ENCODE data around the gene ERVMER34-1. TPM values are rescaled to one million over a fixed set of nuclear protein-coding genes. Genes with fewer than 3 reads are reported as not detected.

The ERVMER34-1 gene
- total RNA-seq, result not detected
- polyA plus RNA-seq, result under 1 TPM in 1 of 4 donors, not detected in 3; 0.09 TPM

DNA sequence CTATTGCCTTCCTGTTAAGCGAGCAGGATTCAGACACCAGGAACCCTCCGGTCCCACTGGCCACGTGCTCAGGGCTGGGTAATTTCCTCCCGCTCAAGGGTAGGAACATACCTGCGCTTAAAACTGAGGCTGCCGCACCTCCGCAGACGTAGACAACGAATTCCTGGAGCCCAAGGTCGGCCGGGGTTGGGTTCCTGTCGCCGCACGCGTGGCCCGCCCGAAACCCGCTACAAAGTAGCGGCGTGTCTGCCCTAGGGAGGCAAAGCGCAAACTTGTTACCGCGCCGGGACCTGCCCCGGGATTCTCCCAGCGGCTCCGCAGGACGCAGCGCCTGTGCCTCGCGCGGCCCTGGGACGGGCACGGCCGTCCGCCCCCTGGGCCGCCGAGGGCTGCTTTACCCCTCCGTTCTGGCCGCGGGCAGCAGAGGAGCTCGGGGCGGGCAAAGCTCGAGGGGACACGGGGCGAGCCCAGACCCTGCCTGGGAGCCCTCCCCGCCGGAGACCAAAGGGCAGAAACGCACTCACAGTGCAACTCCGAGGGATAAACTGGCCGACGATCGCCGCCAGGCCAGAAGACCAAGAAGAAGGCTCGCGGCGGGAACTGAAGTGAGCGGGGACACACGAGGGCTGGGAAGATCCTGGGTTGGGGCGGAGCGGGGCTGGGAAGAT is at the start of gene ERVMER34-1:
ERVMER34-1 (minus strand) TSS at position 607 of the 668 bp plus-strand sequence. CDS start 5,905 bp downstream, outside the sequence.
- Histone ChIP-seq H3K27me3 (ENCODE audit: control insufficient read depth, insufficient read depth, low read length) (peaks cover 13% of the 10 kb centered on the region), H3K4me1 (ENCODE audit: control insufficient read depth, insufficient read depth, low read length, poor library complexity, severe bottlenecking) (peaks cover 10% of the 10 kb centered on the region), H3K4me3 (ENCODE audit: low read depth, low read length) (no peak within 1 kb of the TSS), H3K9me3 (ENCODE audit: control insufficient read depth in 2 of 2, low read length in 2 of 2) (no peaks in the 10 kb centered on the region), H3K27ac (ENCODE audit: insufficient read depth, low read length, poor library complexity, severe bottlenecking) (no peak within 1 kb of the TSS), H3K36me3 (ENCODE audit: control insufficient read depth, insufficient read depth, low read length) (no peaks in the 10 kb centered on the region)
- peak within 1 kb of the TSS; percentile 1 to 76 (median 48) for H3K4me3 Mint-ChIP-seq
- peaks cover 49% of the 10 kb centered on the region for H3K27me3 Mint-ChIP-seq
- peaks cover 0 to 4% (median 0%) of the 10 kb centered on the region in 7 donors for H3K9me3 Mint-ChIP-seq
- H3K36me3 Mint-ChIP-seq, result no peaks in the 10 kb centered on the region
- no peak within 1 kb of the TSS for H3K27ac Mint-ChIP-seq
- H3K4me1 Mint-ChIP-seq, result peaks cover 0 to 10% (median 3%) of the 10 kb centered on the region in 4 donors
- ATAC-seq (ENCODE audit: low read depth in 2 of 2) (peak in 1 of 2 donors; percentile 12), DNase-seq (peak in 1 of 3 donors; percentile 2)

DNA sequence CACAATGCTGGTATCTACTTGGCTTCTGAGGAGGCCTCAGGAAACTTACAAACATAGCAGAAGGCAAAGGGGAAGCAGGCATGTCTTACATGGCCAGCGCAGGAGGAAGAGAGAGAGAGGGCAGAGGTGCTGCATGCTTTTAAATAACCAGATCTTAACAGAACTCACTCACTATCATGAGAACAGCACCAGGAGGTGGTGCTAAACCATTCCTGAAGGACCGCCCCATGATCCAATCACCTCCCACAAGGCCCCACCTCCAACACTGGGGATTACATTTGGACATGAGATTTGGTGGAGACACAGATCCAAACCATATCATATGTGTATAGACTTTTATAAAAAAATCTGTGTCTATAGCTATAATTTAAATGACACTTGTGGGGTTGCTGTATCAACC is 48.6 kb upstream of the ERVMER34-1 start:
- no peaks in the 10 kb centered on the region for H3K36me3 Mint-ChIP-seq
- Histone ChIP-seq H3K36me3 (ENCODE audit: control insufficient read depth, insufficient read depth, low read length) (no peaks in the 10 kb centered on the region), H3K4me1 (ENCODE audit: control insufficient read depth, insufficient read depth, low read length, poor library complexity, severe bottlenecking) (no peaks in the 10 kb centered on the region), H3K27me3 (ENCODE audit: control insufficient read depth, insufficient read depth, low read length) (peaks cover 7% of the 10 kb centered on the region), H3K4me3 (ENCODE audit: low read depth, low read length) (no peak overlapping the region), H3K27ac (ENCODE audit: insufficient read depth, low read length, poor library complexity, severe bottlenecking) (no peak overlapping the region), H3K9me3 (ENCODE audit: control insufficient read depth in 2 of 2, low read length in 2 of 2) (no peaks in the 10 kb centered on the region)
- DNase-seq (no peak), ATAC-seq (ENCODE audit: low read depth in 2 of 2) (no peak)
- no peaks in the 10 kb centered on the region for H3K4me1 Mint-ChIP-seq
- H3K27ac Mint-ChIP-seq, result peak overlapping the region in 1 of 3 donors; percentile 70
- peaks cover 4% of the 10 kb centered on the region for H3K27me3 Mint-ChIP-seq
- H3K9me3 Mint-ChIP-seq, result peaks cover 0 to 7% (median under 1%) of the 10 kb centered on the region in 7 donors
- no peak overlapping the region for H3K4me3 Mint-ChIP-seq

DNA sequence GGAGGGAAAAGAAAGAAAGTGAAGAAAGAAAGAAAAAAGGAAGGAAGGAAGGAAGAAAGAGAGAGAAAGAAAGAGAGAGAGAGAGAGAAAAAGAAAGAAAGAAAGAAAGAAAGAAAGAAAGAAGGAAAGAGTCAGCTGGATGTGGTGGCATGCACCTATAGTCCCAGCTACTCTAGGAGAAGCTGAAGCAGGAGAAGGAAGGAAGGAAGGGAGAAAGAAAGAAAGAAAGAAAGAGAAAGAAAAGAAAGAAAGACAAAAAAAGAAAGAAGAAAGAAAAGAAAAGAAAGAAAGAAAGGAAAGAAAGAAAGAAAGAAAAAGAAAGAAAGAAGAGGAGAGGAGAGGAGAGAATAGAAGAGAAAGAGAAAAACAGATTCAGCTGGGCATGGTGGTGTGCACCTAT is 44.3 kb upstream of the ERVMER34-1 start:
- Mint-ChIP-seq H3K27me3 (no peaks in the 10 kb centered on the region), H3K4me3 (no peak overlapping the region), H3K9me3 (peaks cover 0 to 3% (median 0%) of the 10 kb centered on the region in 7 donors), H3K36me3 (no peaks in the 10 kb centered on the region), H3K27ac (no peak overlapping the region), H3K4me1 (no peaks in the 10 kb centered on the region)
- ATAC-seq (ENCODE audit: low read depth in 2 of 2) (no peak), DNase-seq (no peak)
- H3K9me3 ChIP-seq (ENCODE audit: control insufficient read depth in 2 of 2, low read length in 2 of 2), result no peaks in the 10 kb centered on the region
- H3K4me1 ChIP-seq (ENCODE audit: control insufficient read depth, insufficient read depth, low read length, poor library complexity, severe bottlenecking), result no peaks in the 10 kb centered on the region
- peaks cover 6% of the 10 kb centered on the region for H3K27me3 ChIP-seq (ENCODE audit: control insufficient read depth, insufficient read depth, low read length)
- H3K36me3 ChIP-seq (ENCODE audit: control insufficient read depth, insufficient read depth, low read length), result no peaks in the 10 kb centered on the region
- no peak overlapping the region for H3K27ac ChIP-seq (ENCODE audit: insufficient read depth, low read length, poor library complexity, severe bottlenecking)
- H3K4me3 ChIP-seq (ENCODE audit: low read depth, low read length), result no peak overlapping the region

- Mint-ChIP-seq H3K36me3 (no peaks in the 10 kb centered on the region), H3K4me3 (no peak overlapping the region), H3K27me3 (no peaks in the 10 kb centered on the region), H3K27ac (no peak overlapping the region), H3K9me3 (peaks cover 0 to 4% (median 0%) of the 10 kb centered on the region in 7 donors), H3K4me1 (no peaks in the 10 kb centered on the region)
- no peak for DNase-seq
- Histone ChIP-seq H3K36me3 (ENCODE audit: control insufficient read depth, insufficient read depth, low read length) (no peaks in the 10 kb centered on the region), H3K27me3 (ENCODE audit: control insufficient read depth, insufficient read depth, low read length) (no peaks in the 10 kb centered on the region), H3K4me3 (ENCODE audit: low read depth, low read length) (no peak overlapping the region), H3K27ac (ENCODE audit: insufficient read depth, low read length, poor library complexity, severe bottlenecking) (no peak overlapping the region), H3K4me1 (ENCODE audit: control insufficient read depth, insufficient read depth, low read length, poor library complexity, severe bottlenecking) (no peaks in the 10 kb centered on the region), H3K9me3 (ENCODE audit: control insufficient read depth in 2 of 2, low read length in 2 of 2) (no peaks in the 10 kb centered on the region)
- ATAC-seq (ENCODE audit: low read depth in 2 of 2), result no peak
Observed at GRCh38 chr4:52791936-52792335, 40.7 kb upstream of the ERVMER34-1 start.

- no peak overlapping the region for H3K27ac Mint-ChIP-seq
- H3K36me3 Mint-ChIP-seq, result no peaks in the 10 kb centered on the region
- Histone ChIP-seq H3K36me3 (ENCODE audit: control insufficient read depth, insufficient read depth, low read length) (no peaks in the 10 kb centered on the region), H3K27me3 (ENCODE audit: control insufficient read depth, insufficient read depth, low read length) (no peaks in the 10 kb centered on the region), H3K9me3 (ENCODE audit: control insufficient read depth in 2 of 2, low read length in 2 of 2) (no peaks in the 10 kb centered on the region), H3K4me3 (ENCODE audit: low read depth, low read length) (no peak overlapping the region), H3K4me1 (ENCODE audit: control insufficient read depth, insufficient read depth, low read length, poor library complexity, severe bottlenecking) (no peaks in the 10 kb centered on the region), H3K27ac (ENCODE audit: insufficient read depth, low read length, poor library complexity, severe bottlenecking) (no peak overlapping the region)
- no peak for DNase-seq
- peaks cover 0 to 4% (median 0%) of the 10 kb centered on the region in 7 donors for H3K9me3 Mint-ChIP-seq
- no peaks in the 10 kb centered on the region for H3K4me1 Mint-ChIP-seq
- no peaks in the 10 kb centered on the region for H3K27me3 Mint-ChIP-seq
- no peak for ATAC-seq (ENCODE audit: low read depth in 2 of 2)
- H3K4me3 Mint-ChIP-seq, result no peak overlapping the region
Observed at GRCh38 chr4:52789774-52790173, 38.5 kb upstream of the ERVMER34-1 start.

DNA sequence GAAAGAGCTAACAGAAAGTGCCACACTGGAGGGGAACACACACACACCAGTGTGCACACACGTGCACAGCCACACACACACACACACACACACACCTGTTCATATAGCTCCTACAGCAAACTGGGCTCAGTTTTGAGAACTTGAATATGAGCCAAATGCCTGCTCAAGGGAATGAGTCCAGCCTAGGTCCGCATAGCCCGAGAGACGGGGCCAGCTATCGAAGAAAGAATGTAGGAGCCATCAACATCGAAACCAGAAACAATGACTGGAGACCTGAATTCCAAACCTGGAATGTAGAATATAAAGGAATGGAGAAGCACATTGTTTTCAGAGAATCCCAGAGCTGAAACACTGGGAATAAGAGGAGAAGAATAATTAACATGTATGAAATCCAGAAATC is 37.6 kb upstream of the ERVMER34-1 start:
- no peak overlapping the region for H3K27ac Mint-ChIP-seq
- no peak overlapping the region for H3K4me3 Mint-ChIP-seq
- no peak for DNase-seq
- Histone ChIP-seq H3K27me3 (ENCODE audit: control insufficient read depth, insufficient read depth, low read length) (no peaks in the 10 kb centered on the region), H3K4me1 (ENCODE audit: control insufficient read depth, insufficient read depth, low read length, poor library complexity, severe bottlenecking) (no peaks in the 10 kb centered on the region), H3K9me3 (ENCODE audit: control insufficient read depth in 2 of 2, low read length in 2 of 2) (no peaks in the 10 kb centered on the region), H3K36me3 (ENCODE audit: control insufficient read depth, insufficient read depth, low read length) (no peaks in the 10 kb centered on the region), H3K4me3 (ENCODE audit: low read depth, low read length) (no peak overlapping the region), H3K27ac (ENCODE audit: insufficient read depth, low read length, poor library complexity, severe bottlenecking) (no peak overlapping the region)
- no peak for ATAC-seq (ENCODE audit: low read depth in 2 of 2)
- H3K4me1 Mint-ChIP-seq, result no peaks in the 10 kb centered on the region
- peaks cover 0 to 4% (median 0%) of the 10 kb centered on the region in 7 donors for H3K9me3 Mint-ChIP-seq
- no peaks in the 10 kb centered on the region for H3K36me3 Mint-ChIP-seq
- H3K27me3 Mint-ChIP-seq, result no peaks in the 10 kb centered on the region

DNA sequence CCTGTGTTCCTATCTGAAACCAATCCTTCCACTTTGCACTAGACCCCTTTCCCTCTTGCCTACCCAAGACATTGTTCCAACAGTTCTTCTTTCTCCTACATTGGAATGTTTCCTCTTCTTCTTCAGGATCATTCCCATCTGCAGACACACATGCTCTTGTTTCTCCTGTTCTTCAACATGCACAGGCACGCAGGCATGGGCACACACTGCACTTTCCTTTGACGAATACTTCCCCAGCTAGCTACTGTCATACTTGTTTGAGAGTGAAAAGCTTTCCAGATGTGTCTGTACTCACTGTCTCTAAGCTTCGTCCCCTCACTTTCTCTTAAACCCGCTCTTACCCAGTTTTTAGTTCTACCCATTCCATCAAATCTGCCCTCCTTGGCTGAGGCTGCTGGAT is 31.8 kb upstream of the ERVMER34-1 start:
- Histone ChIP-seq H3K4me1 (ENCODE audit: control insufficient read depth, insufficient read depth, low read length, poor library complexity, severe bottlenecking) (no peaks in the 10 kb centered on the region), H3K4me3 (ENCODE audit: low read depth, low read length) (no peak overlapping the region), H3K36me3 (ENCODE audit: control insufficient read depth, insufficient read depth, low read length) (no peaks in the 10 kb centered on the region), H3K27ac (ENCODE audit: insufficient read depth, low read length, poor library complexity, severe bottlenecking) (no peak overlapping the region), H3K9me3 (ENCODE audit: control insufficient read depth in 2 of 2, low read length in 2 of 2) (no peaks in the 10 kb centered on the region), H3K27me3 (ENCODE audit: control insufficient read depth, insufficient read depth, low read length) (no peaks in the 10 kb centered on the region)
- H3K9me3 Mint-ChIP-seq, result peaks cover 0 to 5% (median 0%) of the 10 kb centered on the region in 7 donors
- H3K27ac Mint-ChIP-seq, result no peak overlapping the region
- H3K4me1 Mint-ChIP-seq, result no peaks in the 10 kb centered on the region
- H3K4me3 Mint-ChIP-seq, result no peak overlapping the region
- no peaks in the 10 kb centered on the region for H3K36me3 Mint-ChIP-seq
- DNase-seq, result no peak
- peaks cover 1% of the 10 kb centered on the region for H3K27me3 Mint-ChIP-seq
- no peak for ATAC-seq (ENCODE audit: low read depth in 2 of 2)

Measured in CD4-positive, CD25-positive, alpha-beta regulatory T cell (primary cell).